ENCODE data around the gene MSX1.

MSX1 gene

GRCh38 chr4:4858527-4859324 lies 739 bp upstream of the MSX1 start:
- no peak for DNase-seq

GRCh38 chr4:4859799-4860599 lies 534 bp downstream of the MSX1 start:
- no peak for DNase-seq

GRCh38 chr4:4860600-4861389 lies 1.3 kb downstream of the MSX1 start:
- no peak for DNase-seq

- DNase-seq = no peak
Observed at GRCh38 chr4:4861390-4862018, 2.0 kb downstream of the MSX1 start.

- no peak for DNase-seq
Observed at GRCh38 chr4:4862071-4862551, 2.6 kb downstream of the MSX1 start.

- DNase-seq = no peak
Observed at GRCh38 chr4:4862665-4863482, 3.4 kb downstream of the MSX1 start.

- DNase-seq = no peak
Observed at GRCh38 chr4:4864443-4864939, 5.0 kb downstream of the MSX1 start.

- no peak for DNase-seq
Observed at GRCh38 chr4:4864940-4865704, 5.7 kb downstream of the MSX1 start.

- DNase-seq = no peak
Observed at GRCh38 chr4:4865705-4866123, 6.2 kb downstream of the MSX1 start.

GRCh38 chr4:4866124-4866865 lies 6.8 kb downstream of the MSX1 start:
- DNase-seq = no peak

GRCh38 chr4:4866866-4867374 lies 7.5 kb downstream of the MSX1 start:
- DNase-seq = no peak

- no peak for DNase-seq
Observed at GRCh38 chr4:4867375-4868039, 8.0 kb downstream of the MSX1 start.

- no peak for DNase-seq
Observed at GRCh38 chr4:4868040-4868757, 8.7 kb downstream of the MSX1 start.

GRCh38 chr4:4868758-4869723 lies 9.6 kb downstream of the MSX1 start:
- DNase-seq = no peak

- no peak for DNase-seq
Observed at GRCh38 chr4:4869731-4870571, 10.5 kb downstream of the MSX1 start.

- DNase-seq = no peak
Observed at GRCh38 chr4:4870576-4871241, 11.2 kb downstream of the MSX1 start.
